Measurements from ENCODE around the gene SLC23A2.

GRCh38 chr20:4810426-4811019 lies 190.8 kb downstream of the SLC23A2 start:
- TF ChIP-seq REST (IDR thresholded peaks at IDR 0.05; ENCODE audit: insufficient read depth in 1 of 2, low read depth in 2 of 2, low read length in 2 of 2): no peak
- TF ChIP-seq POLR2AphosphoS5 (IDR thresholded peaks at IDR 0.05; ENCODE audit: low read depth, low read length): no peak
- TF ChIP-seq SIN3A (IDR thresholded peaks at IDR 0.05; ENCODE audit: borderline replicate concordance, insufficient read depth, low read length): no peak
- TF ChIP-seq TAF1 (IDR thresholded peaks at IDR 0.05; ENCODE audit: borderline replicate concordance, insufficient read depth, low read length): no peak
- no peak for TF ChIP-seq FOXP2 (optimal IDR thresholded peaks at IDR 0.05; ENCODE audit: borderline replicate concordance, extremely low read depth, extremely low read length, insufficient read depth)

Measured in PFSK-1 (cell line).